Measurements from ENCODE around the gene PEX5L. TPM values are rescaled to one million over a fixed set of nuclear protein-coding genes. Genes with fewer than 3 reads are reported as not detected.

PEX5L gene
- polyA plus RNA-seq, 1 experiment: 0.14 TPM

DNA sequence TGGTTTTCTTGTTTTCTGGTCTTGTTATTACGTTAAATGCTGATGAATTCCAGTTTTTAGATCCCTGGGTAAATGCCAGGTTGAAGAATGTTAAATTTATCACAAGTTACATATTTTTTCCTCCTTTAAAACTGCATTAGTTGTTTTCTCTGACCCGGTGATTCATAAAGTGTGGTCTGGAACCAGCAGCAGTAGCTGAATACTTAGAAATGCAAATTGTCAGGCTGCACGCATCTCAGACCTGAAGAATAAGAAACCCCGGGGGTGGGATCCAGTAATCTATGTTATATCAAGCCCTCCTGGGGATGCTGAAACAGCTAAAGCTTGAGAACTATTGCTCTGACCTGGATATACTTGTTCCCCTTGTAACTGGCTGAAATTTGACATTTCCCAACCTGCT lies 69.1 kb downstream of the PEX5L start:
- POLR2A ChIA-PET: no interaction called here
- peak; percentile 11 for DNase-seq (ENCODE audit: low read depth, low spot score)
- TF ChIP-seq, protein P1, sequence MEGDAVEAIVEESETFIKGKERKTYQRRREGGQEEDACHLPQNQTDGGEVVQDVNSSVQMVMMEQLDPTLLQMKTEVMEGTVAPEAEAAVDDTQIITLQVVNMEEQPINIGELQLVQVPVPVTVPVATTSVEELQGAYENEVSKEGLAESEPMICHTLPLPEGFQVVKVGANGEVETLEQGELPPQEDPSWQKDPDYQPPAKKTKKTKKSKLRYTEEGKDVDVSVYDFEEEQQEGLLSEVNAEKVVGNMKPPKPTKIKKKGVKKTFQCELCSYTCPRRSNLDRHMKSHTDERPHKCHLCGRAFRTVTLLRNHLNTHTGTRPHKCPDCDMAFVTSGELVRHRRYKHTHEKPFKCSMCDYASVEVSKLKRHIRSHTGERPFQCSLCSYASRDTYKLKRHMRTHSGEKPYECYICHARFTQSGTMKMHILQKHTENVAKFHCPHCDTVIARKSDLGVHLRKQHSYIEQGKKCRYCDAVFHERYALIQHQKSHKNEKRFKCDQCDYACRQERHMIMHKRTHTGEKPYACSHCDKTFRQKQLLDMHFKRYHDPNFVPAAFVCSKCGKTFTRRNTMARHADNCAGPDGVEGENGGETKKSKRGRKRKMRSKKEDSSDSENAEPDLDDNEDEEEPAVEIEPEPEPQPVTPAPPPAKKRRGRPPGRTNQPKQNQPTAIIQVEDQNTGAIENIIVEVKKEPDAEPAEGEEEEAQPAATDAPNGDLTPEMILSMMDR (IDR thresholded peaks at IDR 0.05; ENCODE audit: low read depth, low read length): no peak
- CTCF ChIA-PET: interaction anchor here (1.8 kb wide), 2 partner anchors 38 to 628 kb away, joined by 5 to 8 read pairs; no protein-coding TSS in a partner anchor
- H3K27me3 ChIP-seq (ENCODE audit: control insufficient read depth, insufficient read depth, low read length): no peaks in the 10 kb centered on the region
- no peak overlapping the region for H3K4me3 ChIP-seq (ENCODE audit: low read depth, low read length)
- H3K9me3 ChIP-seq (ENCODE audit: control insufficient read depth, insufficient read depth, low read length): no peaks in the 10 kb centered on the region
- no peak overlapping the region for H3K27ac ChIP-seq (ENCODE audit: low read depth, low read length)

DNA sequence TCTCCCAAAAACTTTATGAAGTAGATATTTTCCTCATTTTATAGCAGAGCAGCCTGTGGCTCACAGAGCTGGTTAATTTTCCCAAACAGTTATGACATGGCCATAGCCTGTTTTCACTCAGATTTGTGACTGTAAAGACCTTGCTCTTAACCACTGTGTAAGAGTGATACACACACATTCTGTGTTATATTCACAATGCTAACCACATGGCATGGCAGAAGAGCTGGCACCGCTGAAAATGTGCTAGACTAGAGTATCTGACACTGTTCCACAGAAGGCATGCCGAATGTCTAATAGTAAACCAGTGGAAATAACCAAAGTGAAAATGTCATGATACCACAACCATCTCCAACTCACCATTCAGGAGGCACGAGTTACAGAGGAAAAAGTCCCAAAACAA lies 71.8 kb downstream of the PEX5L start:
- CTCF ChIA-PET: no interaction called here
- Histone ChIP-seq H3K27me3 (ENCODE audit: control insufficient read depth, insufficient read depth, low read length) (no peaks in the 10 kb centered on the region), H3K27ac (ENCODE audit: low read depth, low read length) (no peak overlapping the region), H3K4me3 (ENCODE audit: low read depth, low read length) (no peak overlapping the region), H3K9me3 (ENCODE audit: control insufficient read depth, insufficient read depth, low read length) (no peaks in the 10 kb centered on the region)
- DNase-seq (ENCODE audit: low read depth, low spot score): no peak
- POLR2A ChIA-PET: no interaction called here
- TF ChIP-seq, protein P1 (IDR thresholded peaks at IDR 0.05; ENCODE audit: low read depth, low read length): no peak

DNA sequence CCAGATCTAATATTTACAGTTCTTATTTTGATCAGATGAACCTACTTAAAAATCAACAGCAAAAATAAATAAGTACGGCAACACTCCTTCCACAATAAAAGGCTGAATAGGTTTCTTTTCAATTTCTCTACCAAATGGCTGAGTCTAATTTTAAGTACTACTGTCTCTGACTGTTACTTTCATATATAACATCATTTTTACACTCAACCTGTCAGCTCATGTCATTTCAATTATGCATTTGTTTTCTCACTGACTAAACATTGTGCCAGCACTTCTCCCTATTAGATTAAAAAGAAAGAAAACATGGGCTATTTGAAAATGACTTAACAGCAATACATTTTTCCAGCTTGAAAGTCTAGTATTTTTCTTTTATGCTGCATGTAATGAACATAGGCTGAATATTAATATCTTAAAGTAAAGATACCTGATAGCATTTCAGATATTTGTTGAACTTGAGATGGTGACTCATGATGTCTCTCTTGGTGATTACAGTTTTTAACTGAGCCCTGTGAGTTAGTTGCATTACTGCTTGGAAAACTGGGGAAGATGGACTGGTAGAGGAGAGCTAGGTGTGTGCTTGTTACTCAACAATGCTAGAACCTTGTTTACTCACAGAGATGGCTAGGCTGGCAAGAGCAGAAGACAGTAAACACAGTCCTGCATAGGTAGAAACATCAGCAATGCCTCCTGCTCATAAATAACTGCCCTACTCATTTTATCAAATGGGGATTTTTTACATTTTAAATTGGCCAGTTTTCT lies 73.9 kb downstream of the PEX5L start:
- Histone ChIP-seq H3K9me3 (ENCODE audit: control insufficient read depth, insufficient read depth, low read length) (no peaks in the 10 kb centered on the region), H3K27ac (ENCODE audit: low read depth, low read length) (no peak overlapping the region), H3K4me3 (ENCODE audit: low read depth, low read length) (no peak overlapping the region), H3K27me3 (ENCODE audit: control insufficient read depth, insufficient read depth, low read length) (no peaks in the 10 kb centered on the region)
- ChIA-PET CTCF (no interaction called here), POLR2A (no interaction called here)
- DNase-seq (ENCODE audit: low read depth, low spot score): no peak
- TF ChIP-seq, protein P1 (IDR thresholded peaks at IDR 0.05; ENCODE audit: low read depth, low read length): no peak

DNA sequence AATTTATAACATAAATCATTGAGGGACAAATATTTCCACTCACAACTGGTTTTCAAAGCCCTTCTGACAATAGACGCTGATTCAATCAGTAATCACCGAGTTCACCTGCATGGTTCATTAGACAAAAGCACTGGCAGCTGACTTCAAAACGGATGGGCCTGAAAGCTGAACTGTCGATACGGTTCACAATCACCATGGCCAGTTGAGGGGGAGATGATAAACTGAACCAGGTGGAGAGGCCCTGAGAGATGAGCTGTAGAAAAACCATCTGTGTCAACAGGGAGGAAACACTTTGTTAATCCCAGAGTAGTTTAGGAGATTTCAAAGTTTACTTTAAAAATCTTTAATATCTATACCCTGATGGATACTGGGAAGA lies 75.0 kb downstream of the PEX5L start:
- ChIA-PET POLR2A (no interaction called here), CTCF (no interaction called here)
- TF ChIP-seq, protein P1 (IDR thresholded peaks at IDR 0.05; ENCODE audit: low read depth, low read length): no peak

DNA sequence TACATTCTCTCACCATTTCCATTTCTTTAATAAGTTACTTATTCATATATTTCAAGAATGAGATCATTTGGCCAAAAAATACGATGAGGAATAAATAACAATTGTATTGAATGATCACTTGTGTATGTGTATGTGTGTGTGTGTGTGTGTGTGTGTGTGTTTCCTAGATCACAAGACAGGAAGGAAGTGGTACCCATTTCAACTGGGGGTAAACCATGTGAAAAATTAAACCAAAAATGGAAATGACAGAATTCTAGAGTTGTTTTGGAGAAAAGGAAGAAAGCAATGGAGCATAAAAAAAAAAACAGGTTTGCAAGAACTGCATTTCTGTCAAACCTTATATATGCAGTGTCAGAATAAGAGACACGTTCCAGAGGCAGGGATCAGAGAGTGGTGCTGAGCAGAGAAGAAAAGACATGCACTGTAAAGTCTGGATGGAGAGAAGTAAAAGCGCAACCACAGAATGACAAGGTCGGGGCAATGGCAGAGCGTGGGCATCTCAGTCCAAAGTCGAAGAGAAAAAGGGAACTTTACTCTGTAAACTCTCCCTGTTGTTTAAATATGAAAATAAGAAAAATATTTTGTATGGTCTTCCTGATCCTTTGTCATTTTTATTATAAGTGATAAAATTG lies 75.5 kb downstream of the PEX5L start:
- ChIA-PET POLR2A (no interaction called here), CTCF (interaction anchor here (1.0 to 1.1 kb wide), 2 partner anchors 32 to 150 kb away, joined by 3 to 5 read pairs; no protein-coding TSS in a partner anchor)
- H3K9me3 ChIP-seq (ENCODE audit: control insufficient read depth, insufficient read depth, low read length): no peaks in the 10 kb centered on the region
- TF ChIP-seq, protein P1 (IDR thresholded peaks at IDR 0.05; ENCODE audit: low read depth, low read length): no peak
- no peak for DNase-seq (ENCODE audit: low read depth, low spot score)
- no peaks in the 10 kb centered on the region for H3K27me3 ChIP-seq (ENCODE audit: control insufficient read depth, insufficient read depth, low read length)
- no peak overlapping the region for H3K27ac ChIP-seq (ENCODE audit: low read depth, low read length)
- no peak overlapping the region for H3K4me3 ChIP-seq (ENCODE audit: low read depth, low read length)

More for the DNA sequence above, 75.0 kb downstream of the PEX5L start:
- Histone ChIP-seq H3K27ac (ENCODE audit: low read depth, low read length) (no peak overlapping the region), H3K27me3 (ENCODE audit: control insufficient read depth, insufficient read depth, low read length) (no peaks in the 10 kb centered on the region), H3K4me3 (ENCODE audit: low read depth, low read length) (no peak overlapping the region), H3K9me3 (ENCODE audit: control insufficient read depth, insufficient read depth, low read length) (no peaks in the 10 kb centered on the region)
- DNase-seq (ENCODE audit: low read depth, low spot score): no peak
